ENCODE results near the gene SEC22C. TPM values are rescaled to one million over a fixed set of nuclear protein-coding genes. Genes with fewer than 3 reads are reported as not detected.

The SEC22C gene
- polyA plus RNA-seq, 1 donor (not counting 4 experiments of a cell fraction or from before 2014, with no cell fraction given) = 58.4 TPM

GRCh38 chr3:42610976-42611375, 29.2 kb upstream of the SEC22C start:
- Histone ChIP-seq H3K4me1 (ENCODE audit: control insufficient read depth, extremely low read depth, insufficient read depth, low read length) (no peaks in the 10 kb centered on the region), H3K9me1 (ENCODE audit: control insufficient read depth, extremely low read depth, insufficient read depth, low read length) (no peaks in the 10 kb centered on the region), H3K4me2 (ENCODE audit: control insufficient read depth, extremely low read depth, insufficient read depth, low read depth, low read length) (no peak overlapping the region), H4K20me1 (ENCODE audit: control insufficient read depth, extremely low read depth, insufficient read depth, low read length) (no peaks in the 10 kb centered on the region), H3K36me3 (ENCODE audit: control insufficient read depth in 2 of 2, extremely low read depth in 1 of 2, insufficient read depth in 2 of 2, low read length in 2 of 2) (peaks cover under 1 to 4% of the 10 kb centered on the region in 2 experiments), H3K4me3 (ENCODE audit: control insufficient read depth in 2 of 3, extremely low read depth in 1 of 3, insufficient read depth in 2 of 3, low read depth in 1 of 3, low read length in 3 of 3) (no peak overlapping the region), H3K27ac (ENCODE audit: control insufficient read depth, insufficient read depth, low read length) (no peak overlapping the region), H3K79me2 (ENCODE audit: control insufficient read depth, insufficient read depth, low read length) (peaks cover 91% of the 10 kb centered on the region), H3K9ac (ENCODE audit: control insufficient read depth, extremely low read depth, insufficient read depth, low read length) (no peak overlapping the region), H3K27me3 (ENCODE audit: control insufficient read depth, extremely low read depth, insufficient read depth, low read length) (no peaks in the 10 kb centered on the region), H2AFZ (ENCODE audit: control insufficient read depth, low read length) (no peak overlapping the region), H3K9me3 (ENCODE audit: control insufficient read depth, low read depth, low read length) (no peaks in the 10 kb centered on the region)
- dilution Hi-C loops (cut with MboI; ENCODE audit: extremely low pct_ligation_motif_present, low sequenced_read_pairs) = no loop called here
- DNase-seq (ENCODE audit: low read depth, low spot score) (no peak), FAIRE-seq (no peak)
- TF ChIP-seq EZH2 (IDR thresholded peaks at IDR 0.05; ENCODE audit: low read length) (no peak), CTCF (optimal IDR thresholded peaks at IDR 0.05 in 1 of 3, IDR thresholded peaks at IDR 0.05 in 1 of 3, conservative IDR thresholded peaks at IDR 0.05 in 1 of 3; ENCODE audit: extremely low read depth in 1 of 3, insufficient read depth in 2 of 3, low read length in 3 of 3) (no peak)

GRCh38 chr3:42608581-42608980, 26.8 kb upstream of the SEC22C start:
- no peak overlapping the region for H3K4me3 ChIP-seq (ENCODE audit: control insufficient read depth in 2 of 3, extremely low read depth in 1 of 3, insufficient read depth in 2 of 3, low read depth in 1 of 3, low read length in 3 of 3)
- H3K9me1 ChIP-seq (ENCODE audit: control insufficient read depth, extremely low read depth, insufficient read depth, low read length) = no peaks in the 10 kb centered on the region
- peaks cover 91% of the 10 kb centered on the region for H3K79me2 ChIP-seq (ENCODE audit: control insufficient read depth, insufficient read depth, low read length)
- no peak for FAIRE-seq
- no peak overlapping the region for H2AFZ ChIP-seq (ENCODE audit: control insufficient read depth, low read length)
- H3K4me2 ChIP-seq (ENCODE audit: control insufficient read depth, extremely low read depth, insufficient read depth, low read depth, low read length) = no peak overlapping the region
- no peak overlapping the region for H3K9ac ChIP-seq (ENCODE audit: control insufficient read depth, extremely low read depth, insufficient read depth, low read length)
- DNase-seq (ENCODE audit: low read depth, low spot score) = no peak
- no peaks in the 10 kb centered on the region for H3K27me3 ChIP-seq (ENCODE audit: control insufficient read depth, extremely low read depth, insufficient read depth, low read length)
- no peak overlapping the region for H3K27ac ChIP-seq (ENCODE audit: control insufficient read depth, insufficient read depth, low read length)
- TF ChIP-seq EZH2 (IDR thresholded peaks at IDR 0.05; ENCODE audit: low read length) (no peak), CTCF (optimal IDR thresholded peaks at IDR 0.05 in 1 of 3, IDR thresholded peaks at IDR 0.05 in 1 of 3, conservative IDR thresholded peaks at IDR 0.05 in 1 of 3; ENCODE audit: extremely low read depth in 1 of 3, insufficient read depth in 2 of 3, low read length in 3 of 3) (no peak)
- dilution Hi-C loops (cut with MboI; ENCODE audit: extremely low pct_ligation_motif_present, low sequenced_read_pairs) = no loop called here
- H3K9me3 ChIP-seq (ENCODE audit: control insufficient read depth, low read depth, low read length) = no peaks in the 10 kb centered on the region
- H4K20me1 ChIP-seq (ENCODE audit: control insufficient read depth, extremely low read depth, insufficient read depth, low read length) = no peaks in the 10 kb centered on the region
- H3K4me1 ChIP-seq (ENCODE audit: control insufficient read depth, extremely low read depth, insufficient read depth, low read length) = peaks cover 13% of the 10 kb centered on the region
- peaks cover 4 to 6% of the 10 kb centered on the region in 2 experiments for H3K36me3 ChIP-seq (ENCODE audit: control insufficient read depth in 2 of 2, extremely low read depth in 1 of 2, insufficient read depth in 2 of 2, low read length in 2 of 2)

Data from keratinocyte (primary cell).